ENCODE data around the gene MAPK6.
"Not testable (repeated sequence)": the region's sequence is repeated elsewhere in the genome, so short reads cannot be mapped to it uniquely, and the experiment has no call there.

MAPK6 gene

GRCh38 chr15:52083603-52084002 is 64.6 kb downstream of the MAPK6 start:
- no peak for DNase-seq

- DNase-seq: no peak
These were observed 66.3 kb downstream of the MAPK6 start for GRCh38 chr15:52085299-52085698.

- no peak for DNase-seq
These were observed 67.2 kb downstream of the MAPK6 start for GRCh38 chr15:52086011-52086786.

GRCh38 chr15:52090193-52090592 is 71.2 kb downstream of the MAPK6 start:
- no peak for DNase-seq

GRCh38 chr15:52093167-52093538 is 74.1 kb downstream of the MAPK6 start:
- no peak for DNase-seq

- no peak for DNase-seq
These were observed 74.8 kb downstream of the MAPK6 start for GRCh38 chr15:52093539-52094510.

GRCh38 chr15:52094811-52095584 is 76.0 kb downstream of the MAPK6 start:
- DNase-seq: no peak

GRCh38 chr15:52095597-52096262 is 76.7 kb downstream of the MAPK6 start:
- DNase-seq: no peak

- DNase-seq: not testable (repeated sequence)
These were observed 77.5 kb downstream of the MAPK6 start for GRCh38 chr15:52096536-52096935.

- DNase-seq: no peak
These were observed 78.2 kb downstream of the MAPK6 start for GRCh38 chr15:52097180-52097579.

GRCh38 chr15:52098323-52098722 is 79.3 kb downstream of the MAPK6 start:
- DNase-seq: no peak

GRCh38 chr15:52099651-52100272 is 80.7 kb downstream of the MAPK6 start:
- DNase-seq: no peak

- DNase-seq: peak in 1 of 2 experiments; percentile 32
These were observed 81.9 kb downstream of the MAPK6 start for GRCh38 chr15:52100807-52101442.

GRCh38 chr15:52101542-52102323 is 82.7 kb downstream of the MAPK6 start:
- DNase-seq: no peak

- no peak for DNase-seq
These were observed 83.4 kb downstream of the MAPK6 start for GRCh38 chr15:52102463-52102862.

- peak in 1 of 2 experiments; percentile 18 for DNase-seq
These were observed 84.5 kb downstream of the MAPK6 start for GRCh38 chr15:52103217-52104207.

GRCh38 chr15:52104532-52105004 is 85.5 kb downstream of the MAPK6 start:
- DNase-seq: no peak

- no peak for DNase-seq
These were observed 86.8 kb downstream of the MAPK6 start for GRCh38 chr15:52105846-52106245.

GRCh38 chr15:52106641-52107040 is 87.6 kb downstream of the MAPK6 start:
- no peak for DNase-seq
